Measurements from ENCODE around the gene TMEM109. TPM values are rescaled to one million over a fixed set of nuclear protein-coding genes. Genes with fewer than 3 reads are reported as not detected.

The TMEM109 gene
- total RNA-seq, 1 donor from 2014 or later, result 48.7 TPM

GRCh38 chr11:60895687-60896086, 18.3 kb upstream of the TMEM109 start:
- H3K27me3 Mint-ChIP-seq, result no peaks in the 10 kb centered on the region
- no peak overlapping the region for H3K4me3 Mint-ChIP-seq (ENCODE audit: low read depth)
- no peak for TF ChIP-seq CTCF (IDR thresholded peaks at IDR 0.05; ENCODE audit: unreplicated experiment)
- peaks cover 16% of the 10 kb centered on the region for H3K36me3 Mint-ChIP-seq (ENCODE audit: insufficient read depth)
- no peaks in the 10 kb centered on the region for H3K9me3 Mint-ChIP-seq (ENCODE audit: low read depth)
- no peaks in the 10 kb centered on the region for H3K4me1 Mint-ChIP-seq (ENCODE audit: low read depth)
- DNase-seq (ENCODE audit: low spot score, unreplicated experiment), result no peak
- no peak overlapping the region for H3K27ac Mint-ChIP-seq

GRCh38 chr11:60897496-60897895, 16.5 kb upstream of the TMEM109 start:
- no peaks in the 10 kb centered on the region for H3K4me1 Mint-ChIP-seq (ENCODE audit: low read depth)
- no peak for TF ChIP-seq CTCF (IDR thresholded peaks at IDR 0.05; ENCODE audit: unreplicated experiment)
- H3K36me3 Mint-ChIP-seq (ENCODE audit: insufficient read depth), result peaks cover 19% of the 10 kb centered on the region
- H3K27ac Mint-ChIP-seq, result no peak overlapping the region
- no peak overlapping the region for H3K4me3 Mint-ChIP-seq (ENCODE audit: low read depth)
- no peaks in the 10 kb centered on the region for H3K9me3 Mint-ChIP-seq (ENCODE audit: low read depth)
- no peak for DNase-seq (ENCODE audit: low spot score, unreplicated experiment)
- no peaks in the 10 kb centered on the region for H3K27me3 Mint-ChIP-seq

GRCh38 chr11:60899046-60899936, 14.7 kb upstream of the TMEM109 start:
- H3K27ac Mint-ChIP-seq, result no peak overlapping the region
- no peak for DNase-seq (ENCODE audit: low spot score, unreplicated experiment)
- peaks cover 18% of the 10 kb centered on the region for H3K36me3 Mint-ChIP-seq (ENCODE audit: insufficient read depth)
- no peaks in the 10 kb centered on the region for H3K27me3 Mint-ChIP-seq
- peak; percentile 92 for TF ChIP-seq CTCF (IDR thresholded peaks at IDR 0.05; ENCODE audit: unreplicated experiment)
- H3K9me3 Mint-ChIP-seq (ENCODE audit: low read depth), result no peaks in the 10 kb centered on the region
- H3K4me1 Mint-ChIP-seq (ENCODE audit: low read depth), result peaks cover 3% of the 10 kb centered on the region
- H3K4me3 Mint-ChIP-seq (ENCODE audit: low read depth), result no peak overlapping the region

GRCh38 chr11:60899977-60900376, 14.0 kb upstream of the TMEM109 start:
- Mint-ChIP-seq H3K4me1 (ENCODE audit: low read depth) (peaks cover 6% of the 10 kb centered on the region), H3K9me3 (ENCODE audit: low read depth) (no peaks in the 10 kb centered on the region), H3K36me3 (ENCODE audit: insufficient read depth) (peaks cover 15% of the 10 kb centered on the region), H3K4me3 (ENCODE audit: low read depth) (no peak overlapping the region), H3K27me3 (no peaks in the 10 kb centered on the region), H3K27ac (peak overlapping the region; percentile 41)
- DNase-seq (ENCODE audit: low spot score, unreplicated experiment), result no peak
- TF ChIP-seq CTCF (IDR thresholded peaks at IDR 0.05; ENCODE audit: unreplicated experiment), result no peak

GRCh38 chr11:60900673-60901404, 13.1 kb upstream of the TMEM109 start:
- DNase-seq (ENCODE audit: low spot score, unreplicated experiment), result no peak

More at GRCh38 chr11:60900673-60901404, 13.1 kb upstream of the TMEM109 start:
- Mint-ChIP-seq H3K9me3 (ENCODE audit: low read depth) (no peaks in the 10 kb centered on the region), H3K36me3 (ENCODE audit: insufficient read depth) (peaks cover 15% of the 10 kb centered on the region), H3K4me3 (ENCODE audit: low read depth) (no peak overlapping the region), H3K4me1 (ENCODE audit: low read depth) (peaks cover 15% of the 10 kb centered on the region), H3K27ac (no peak overlapping the region), H3K27me3 (no peaks in the 10 kb centered on the region)
- TF ChIP-seq CTCF (IDR thresholded peaks at IDR 0.05; ENCODE audit: unreplicated experiment), result no peak

All from progenitor cell of endocrine pancreas (in vitro differentiated cells).